SU-DHL-6 (cell line): ENCODE measurements around the gene TUNAR.
"Not testable (repeated sequence)": the region's sequence is repeated elsewhere in the genome, so short reads cannot be mapped to it uniquely, and the experiment has no call there.

Source experiments
- H2AFZ ChIP-seq: fragments of 200-600 bp; sonication (generic); 2 replicates; pipeline ENCODE4 v1.6.1; 2014; ENCODE audit warnings: low read depth, mild to moderate bottlenecking, moderate library complexity, mixed read lengths, antibody characterized with exemption, low read length; ENCODE audit not compliant: severe bottlenecking
- H3F3A ChIP-seq: fragments of 200-600 bp; shearing (Covaris generic); 2 replicates; pipeline ENCODE4 v1.6.0; 2016; ENCODE audit warnings: antibody characterized with exemption, mild to moderate bottlenecking; ENCODE audit not compliant: insufficient read depth
- H3K27ac ChIP-seq: fragments of 200-600 bp; sonication (generic); 2 replicates; pipeline ENCODE4 v1.5.1; 2016; ENCODE audit warnings: low read depth, mild to moderate bottlenecking, low read length, moderate library complexity, mixed read lengths
- H3K27me3 ChIP-seq: fragments of 200-600 bp; sonication (generic), shearing (Covaris generic); 2 replicates; pipeline ENCODE4 v1.6.0; 2014; ENCODE audit warnings: mild to moderate bottlenecking, low read length
- H3K36me3 ChIP-seq: fragments of 200-600 bp; sonication (generic); 2 replicates; pipeline ENCODE4 v1.6.1; 2014; ENCODE audit warnings: mild to moderate bottlenecking, low read length, mixed read lengths
- H3K4me2 ChIP-seq: fragments of 300-600, 200-600 bp; shearing (Covaris generic), sonication (generic); 2 replicates; pipeline ENCODE4 v1.6.0; 2014; ENCODE audit warnings: low read length, low read depth, mild to moderate bottlenecking; ENCODE audit not compliant: poor library complexity, severe bottlenecking
- H3K4me3 ChIP-seq: fragments of 200-600 bp; sonication (generic); 2 replicates; pipeline ENCODE4 v1.5.1; 2014; ENCODE audit warnings: antibody characterized with exemption, low read length, mild to moderate bottlenecking, mixed read lengths; ENCODE audit not compliant: insufficient read depth, poor library complexity, severe bottlenecking
- H3K79me2 ChIP-seq: fragments of 200-600 bp; sonication (generic); 2 replicates; pipeline ENCODE4 v1.6.1; 2014; ENCODE audit warnings: mild to moderate bottlenecking, low read length, moderate library complexity; ENCODE audit not compliant: insufficient read depth
- H3K9ac ChIP-seq: fragments of 200-600 bp; sonication (generic); 2 replicates; pipeline ENCODE4 v1.7.0; 2014; ENCODE audit warnings: mild to moderate bottlenecking, low read length
- H3K9me2 ChIP-seq: fragments of 200-600 bp; sonication (generic); replicated peaks from 2 replicates; pipeline ENCODE4 v1.6.1; 2014; ENCODE audit warnings: low read length; ENCODE audit not compliant: insufficient read depth
- H3K9me3 ChIP-seq: fragments of 200-600 bp; sonication (generic); 2 replicates; pipeline ENCODE4 v1.6.1; 2014; ENCODE audit warnings: low read length, mixed read lengths; ENCODE audit not compliant: insufficient read depth
- H4K20me1 ChIP-seq: fragments of 200-600 bp; sonication (generic); 2 replicates; pipeline ENCODE4 v1.6.1; 2014; ENCODE audit warnings: low read depth, mild to moderate bottlenecking, antibody characterized with exemption, low read length, moderate library complexity, mixed read lengths
- EZH2phosphoT487 ChIP-seq: fragments of 200-600 bp; sonication (generic), shearing (Covaris generic); conservative IDR thresholded peaks from 2 replicates; pipeline ENCODE4 v1.6.1; 2018; ENCODE audit warnings: mild to moderate bottlenecking, antibody characterized with exemption, low read length, moderate library complexity, mixed read lengths
- TF ChIP-seq, protein P1 (sequence below): fragments of 200-600 bp; sonication (generic); IDR thresholded peaks from one replicate; pipeline ENCODE4 v1.5.1; 2017; ENCODE audit warnings: antibody characterized with exemption, mild to moderate bottlenecking, low read length, moderate library complexity; ENCODE audit not compliant: insufficient read depth, poor library complexity, severe bottlenecking

The TUNAR gene

DNA sequence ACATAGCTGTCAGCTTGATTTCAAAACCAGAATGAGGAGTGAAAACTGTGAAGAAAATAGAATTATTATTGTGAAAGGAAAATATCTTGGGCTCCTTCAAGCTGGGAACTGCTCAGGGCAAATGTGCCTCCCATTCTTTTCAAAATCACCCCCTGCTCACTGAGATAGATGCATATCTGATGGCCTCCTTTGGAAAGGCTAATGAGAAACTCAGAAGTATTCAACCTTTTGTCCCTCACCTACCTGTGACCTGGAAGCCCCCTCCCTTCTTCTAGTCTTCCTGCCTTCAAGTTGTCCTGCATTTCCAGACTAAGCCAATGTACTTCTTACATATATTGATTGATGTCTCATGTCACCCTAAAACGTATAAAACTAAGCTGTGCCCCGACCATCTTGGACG lies 81.5 kb downstream of the TUNAR start:
- Histone ChIP-seq H3K9ac (no peak overlapping the region), H3K4me3 (no peak overlapping the region), H3K27me3 (no peaks in the 10 kb centered on the region), H3K9me3 (no peaks in the 10 kb centered on the region), H3K27ac (no peak overlapping the region), H3K79me2 (no peaks in the 10 kb centered on the region), H4K20me1 (no peaks in the 10 kb centered on the region), H3K4me2 (no peak overlapping the region), H3K9me2 (no peaks in the 10 kb centered on the region), H3K36me3 (no peaks in the 10 kb centered on the region), H3F3A (no peaks in the 10 kb centered on the region), H2AFZ (no peak overlapping the region)
- no peak for TF ChIP-seq EZH2phosphoT487
- TF ChIP-seq, protein P1, sequence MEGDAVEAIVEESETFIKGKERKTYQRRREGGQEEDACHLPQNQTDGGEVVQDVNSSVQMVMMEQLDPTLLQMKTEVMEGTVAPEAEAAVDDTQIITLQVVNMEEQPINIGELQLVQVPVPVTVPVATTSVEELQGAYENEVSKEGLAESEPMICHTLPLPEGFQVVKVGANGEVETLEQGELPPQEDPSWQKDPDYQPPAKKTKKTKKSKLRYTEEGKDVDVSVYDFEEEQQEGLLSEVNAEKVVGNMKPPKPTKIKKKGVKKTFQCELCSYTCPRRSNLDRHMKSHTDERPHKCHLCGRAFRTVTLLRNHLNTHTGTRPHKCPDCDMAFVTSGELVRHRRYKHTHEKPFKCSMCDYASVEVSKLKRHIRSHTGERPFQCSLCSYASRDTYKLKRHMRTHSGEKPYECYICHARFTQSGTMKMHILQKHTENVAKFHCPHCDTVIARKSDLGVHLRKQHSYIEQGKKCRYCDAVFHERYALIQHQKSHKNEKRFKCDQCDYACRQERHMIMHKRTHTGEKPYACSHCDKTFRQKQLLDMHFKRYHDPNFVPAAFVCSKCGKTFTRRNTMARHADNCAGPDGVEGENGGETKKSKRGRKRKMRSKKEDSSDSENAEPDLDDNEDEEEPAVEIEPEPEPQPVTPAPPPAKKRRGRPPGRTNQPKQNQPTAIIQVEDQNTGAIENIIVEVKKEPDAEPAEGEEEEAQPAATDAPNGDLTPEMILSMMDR: no peak

DNA sequence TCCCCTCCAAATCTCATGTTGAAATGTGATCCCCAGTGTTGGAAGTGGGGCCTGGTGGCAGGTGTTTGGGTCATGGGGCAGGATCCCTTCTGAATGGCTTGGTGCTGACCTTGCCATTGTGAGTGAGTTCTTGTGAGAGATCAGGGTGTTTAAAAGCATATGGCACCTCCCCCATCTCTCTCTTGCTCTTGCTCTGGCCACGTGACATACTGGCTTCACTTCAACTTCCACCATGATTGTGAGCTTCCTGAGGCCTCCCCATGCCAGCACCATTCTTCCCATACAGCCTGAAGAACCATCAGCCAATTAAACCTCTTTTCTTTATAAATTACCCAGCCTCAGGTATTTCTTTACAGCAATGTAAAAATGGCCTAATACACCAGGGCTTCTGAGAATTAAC lies 82.7 kb downstream of the TUNAR start:
- Histone ChIP-seq H3K79me2 (no peaks in the 10 kb centered on the region), H2AFZ (no peak overlapping the region), H3K27ac (no peak overlapping the region), H3K4me2 (no peak overlapping the region), H3K36me3 (no peaks in the 10 kb centered on the region), H3F3A (no peaks in the 10 kb centered on the region), H3K9me3 (no peaks in the 10 kb centered on the region), H3K27me3 (no peaks in the 10 kb centered on the region), H3K9ac (no peak overlapping the region), H3K4me3 (no peak overlapping the region), H4K20me1 (no peaks in the 10 kb centered on the region), H3K9me2 (no peaks in the 10 kb centered on the region)
- no peak for TF ChIP-seq EZH2phosphoT487
- TF ChIP-seq, protein P1: no peak

DNA sequence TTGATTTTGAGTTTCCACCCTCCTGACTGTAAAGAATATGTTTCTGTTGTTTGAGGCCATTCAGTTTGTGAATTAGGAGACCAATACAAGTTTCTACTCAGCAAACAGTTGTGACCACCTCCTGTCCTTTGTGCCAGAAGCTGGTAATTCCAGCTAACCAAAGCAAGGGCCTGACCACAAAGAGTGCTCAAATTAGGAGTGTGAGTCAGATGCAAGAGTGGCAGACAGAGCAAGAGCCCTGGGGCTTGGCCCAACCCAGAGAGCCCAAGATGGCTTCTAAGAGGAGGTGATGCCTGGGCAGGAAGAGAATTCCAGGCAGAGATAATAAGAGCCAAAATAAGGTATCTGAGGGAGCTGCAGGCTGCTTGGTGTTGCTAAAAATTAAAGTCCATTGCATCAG lies 84.8 kb downstream of the TUNAR start:
- no peaks in the 10 kb centered on the region for H3F3A ChIP-seq
- H3K9me3 ChIP-seq: no peaks in the 10 kb centered on the region
- H3K4me3 ChIP-seq: no peak overlapping the region
- no peaks in the 10 kb centered on the region for H4K20me1 ChIP-seq
- H3K4me2 ChIP-seq: no peak overlapping the region
- no peaks in the 10 kb centered on the region for H3K79me2 ChIP-seq
- H3K27ac ChIP-seq: no peak overlapping the region
- no peaks in the 10 kb centered on the region for H3K27me3 ChIP-seq
- H3K9me2 ChIP-seq: no peaks in the 10 kb centered on the region
- no peak overlapping the region for H3K9ac ChIP-seq
- TF ChIP-seq, protein P1: no peak
- no peak for TF ChIP-seq EZH2phosphoT487
- H2AFZ ChIP-seq: no peak overlapping the region
- H3K36me3 ChIP-seq: no peaks in the 10 kb centered on the region

DNA sequence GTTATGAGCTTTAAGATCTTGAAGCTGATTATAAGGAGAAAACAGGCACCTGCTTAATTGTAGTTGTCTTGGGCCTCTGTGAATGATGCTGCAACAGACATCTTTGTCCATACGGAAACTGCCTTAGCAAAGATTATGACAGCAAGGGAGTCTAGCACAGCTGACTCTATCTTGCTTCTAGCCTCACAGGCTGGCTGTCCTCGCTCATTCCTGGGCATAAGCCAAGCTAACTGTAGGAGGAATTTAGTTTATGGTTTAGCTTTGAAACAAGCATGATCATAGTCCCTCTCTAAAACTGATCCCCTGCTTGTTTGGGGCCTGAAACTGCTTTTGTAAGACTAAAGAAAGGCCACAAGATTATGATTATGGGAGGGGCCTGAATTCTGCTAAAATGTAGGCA lies 88.3 kb downstream of the TUNAR start:
- H3F3A ChIP-seq: no peaks in the 10 kb centered on the region
- no peak overlapping the region for H3K27ac ChIP-seq
- no peaks in the 10 kb centered on the region for H4K20me1 ChIP-seq
- no peak overlapping the region for H2AFZ ChIP-seq
- no peaks in the 10 kb centered on the region for H3K9me3 ChIP-seq
- no peak overlapping the region for H3K4me2 ChIP-seq
- no peaks in the 10 kb centered on the region for H3K9me2 ChIP-seq
- no peak overlapping the region for H3K4me3 ChIP-seq
- no peaks in the 10 kb centered on the region for H3K79me2 ChIP-seq
- no peak for TF ChIP-seq EZH2phosphoT487
- TF ChIP-seq, protein P1: no peak
- H3K27me3 ChIP-seq: no peaks in the 10 kb centered on the region
- H3K9ac ChIP-seq: no peak overlapping the region
- H3K36me3 ChIP-seq: no peaks in the 10 kb centered on the region

DNA sequence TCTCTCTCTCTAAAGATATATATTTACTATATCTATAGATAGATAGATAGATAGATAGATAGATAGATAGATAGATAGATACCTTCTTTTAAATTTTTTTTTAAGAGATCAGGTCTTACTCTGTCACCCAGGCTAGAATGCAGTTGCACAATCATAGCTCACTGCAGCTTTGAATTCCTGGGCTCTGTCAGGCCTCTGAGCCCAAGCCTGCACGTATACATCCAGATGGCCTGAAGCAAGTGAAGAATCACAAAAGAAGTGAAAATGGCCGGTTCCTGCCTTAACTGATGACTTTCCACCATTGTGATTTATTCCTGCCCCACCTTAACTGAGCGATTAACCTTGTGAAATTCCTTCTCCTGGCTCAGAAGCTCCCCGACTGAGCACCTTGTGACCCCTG lies 91.4 kb downstream of the TUNAR start:
- not testable (repeated sequence) for H3K27me3 ChIP-seq, H3K9me3 ChIP-seq, H3K9ac ChIP-seq, H3K79me2 ChIP-seq, H3K27ac ChIP-seq, H3K4me2 ChIP-seq, H3K36me3 ChIP-seq, H3K4me3 ChIP-seq, H2AFZ ChIP-seq, H3K9me2 ChIP-seq, H3F3A ChIP-seq, H4K20me1 ChIP-seq
